ENCODE results near the gene CPSF4.

Gene CPSF4

DNA sequence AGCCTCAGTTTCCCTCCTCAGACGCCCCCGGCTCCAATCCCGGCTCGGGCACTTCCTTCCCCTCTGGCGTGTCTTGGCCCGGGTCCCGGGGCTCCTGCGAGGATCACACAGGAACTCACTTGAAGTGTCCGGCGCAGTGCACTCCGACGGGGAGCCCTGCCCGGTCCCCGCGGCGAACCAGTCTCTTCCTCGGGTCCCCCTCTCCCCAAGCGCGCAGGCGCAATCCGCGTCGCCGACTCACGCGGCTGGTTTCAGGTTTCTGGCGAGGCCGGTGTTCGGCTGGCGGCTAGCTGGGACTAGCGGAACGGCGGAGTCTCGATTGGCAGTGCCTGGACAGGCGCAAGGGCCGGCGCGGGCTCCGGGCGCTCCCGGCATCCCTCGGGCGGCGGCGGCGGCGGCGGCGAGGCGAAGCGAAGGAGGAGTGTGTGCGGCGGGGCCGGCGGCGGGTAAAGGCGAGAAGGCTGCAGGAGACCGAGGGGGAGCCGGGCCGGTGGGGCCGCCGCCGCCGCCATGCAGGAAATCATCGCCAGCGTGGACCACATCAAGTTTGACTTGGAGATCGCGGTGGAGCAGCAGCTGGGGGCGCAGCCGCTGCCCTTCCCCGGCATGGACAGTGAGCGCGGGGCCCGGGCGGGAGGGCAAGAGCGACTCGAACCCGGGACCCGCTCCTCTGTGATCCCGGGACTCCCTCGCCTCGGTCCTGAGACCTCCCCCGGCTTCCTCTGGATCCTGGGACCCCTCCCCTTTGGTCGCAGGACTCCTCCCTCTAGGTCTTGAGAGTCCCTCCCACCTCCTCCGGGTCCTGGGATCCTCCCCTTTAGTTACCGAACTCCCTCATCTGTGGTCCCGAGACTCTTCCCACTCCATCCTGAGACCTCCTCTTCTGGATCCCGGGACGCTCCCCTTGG is at the start of gene CPSF4, which contains the start of gene PTCD1:
CPSF4 (plus strand) TSS at position 371 of the 908 bp plus-strand sequence; CDS start at position 511, 140 bp downstream.
PTCD1 (minus strand) TSS at position 226 of the 908 bp plus-strand sequence. CDS start 3,556 bp downstream, outside the sequence.
- FAIRE-seq (no peak), DNase-seq (ENCODE audit: insufficient read length, low spot score) (peak; percentile 99)
- TF ChIP-seq CTCF (IDR thresholded peaks at IDR 0.05; ENCODE audit: insufficient read depth, missing control alignments), result no peak

DNA sequence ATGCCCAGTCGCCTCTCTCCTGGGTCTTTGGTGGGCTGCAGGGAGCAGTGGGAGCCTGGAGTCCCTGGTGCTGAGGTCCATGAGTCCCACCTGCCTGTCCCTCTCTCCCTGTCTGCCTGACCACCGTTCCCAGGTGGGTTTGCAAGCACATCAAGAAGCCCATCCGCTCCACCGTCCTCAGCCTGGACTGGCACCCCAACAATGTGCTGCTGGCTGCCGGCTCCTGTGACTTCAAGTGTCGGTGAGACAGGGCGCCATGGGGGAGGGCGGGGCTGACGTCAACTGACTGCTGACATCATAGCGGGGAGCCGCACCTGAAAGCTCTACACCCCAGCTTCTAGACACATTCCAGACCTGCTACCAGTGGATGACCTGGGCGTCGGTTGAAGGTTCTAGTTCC is 49.0 kb upstream of the CPSF4 start:
- no peak for FAIRE-seq
- no peak for DNase-seq (ENCODE audit: insufficient read length, low spot score)
- TF ChIP-seq CTCF (IDR thresholded peaks at IDR 0.05; ENCODE audit: insufficient read depth, missing control alignments), result no peak

DNA sequence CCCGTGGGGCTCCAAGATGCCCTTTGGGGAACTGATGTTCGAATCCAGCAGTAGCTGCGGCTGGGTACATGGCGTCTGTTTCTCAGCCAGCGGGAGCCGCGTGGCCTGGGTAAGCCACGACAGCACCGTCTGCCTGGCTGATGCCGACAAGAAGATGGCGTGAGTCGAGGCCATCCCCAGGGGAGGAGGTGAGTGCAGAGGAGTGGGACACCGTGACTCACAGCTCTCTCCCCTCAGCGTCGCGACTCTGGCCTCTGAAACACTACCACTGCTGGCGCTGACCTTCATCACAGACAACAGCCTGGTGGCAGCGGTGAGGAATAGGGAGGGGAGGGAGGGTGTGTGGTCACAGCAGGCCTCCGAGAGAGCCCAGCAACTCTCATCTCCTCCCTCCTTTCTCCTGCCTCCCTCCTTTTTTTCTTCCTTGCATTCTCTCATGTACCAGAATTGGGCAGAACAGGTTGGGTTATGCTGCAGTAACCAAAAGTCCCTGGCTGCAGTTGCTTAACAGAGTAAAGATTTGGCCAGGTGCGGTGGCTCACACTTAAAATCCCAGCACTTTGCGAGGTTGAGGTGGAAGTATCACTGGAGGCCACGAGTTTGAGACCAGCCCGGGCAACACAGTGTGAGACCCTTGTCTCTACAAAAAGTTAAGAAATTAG is 47.7 kb upstream of the CPSF4 start:
- no peak for FAIRE-seq
- TF ChIP-seq CTCF (IDR thresholded peaks at IDR 0.05; ENCODE audit: insufficient read depth, missing control alignments), result no peak
- DNase-seq (ENCODE audit: insufficient read length, low spot score), result no peak

DNA sequence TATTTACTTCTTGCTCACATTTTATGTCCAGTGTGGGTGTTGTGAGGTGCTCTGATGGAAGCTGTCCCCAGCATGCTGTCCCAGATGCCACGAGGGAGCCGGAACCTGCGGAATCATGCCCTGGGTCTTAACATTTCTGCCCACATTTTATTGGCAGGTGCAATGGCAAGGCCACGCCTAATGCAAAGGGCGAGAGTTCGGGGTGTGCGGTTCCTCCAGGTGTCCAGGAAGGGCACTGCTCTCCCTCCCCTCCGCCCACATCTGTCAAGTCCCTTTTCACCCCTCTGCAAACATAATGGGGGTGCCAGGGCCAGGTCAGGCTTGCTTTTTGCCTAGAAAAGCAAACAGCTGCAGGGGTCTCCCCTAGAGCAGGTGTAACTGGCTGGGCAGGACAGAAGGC is 46.7 kb upstream of the CPSF4 start:
- no peak for FAIRE-seq
- TF ChIP-seq CTCF (IDR thresholded peaks at IDR 0.05; ENCODE audit: insufficient read depth, missing control alignments), result no peak

DNA sequence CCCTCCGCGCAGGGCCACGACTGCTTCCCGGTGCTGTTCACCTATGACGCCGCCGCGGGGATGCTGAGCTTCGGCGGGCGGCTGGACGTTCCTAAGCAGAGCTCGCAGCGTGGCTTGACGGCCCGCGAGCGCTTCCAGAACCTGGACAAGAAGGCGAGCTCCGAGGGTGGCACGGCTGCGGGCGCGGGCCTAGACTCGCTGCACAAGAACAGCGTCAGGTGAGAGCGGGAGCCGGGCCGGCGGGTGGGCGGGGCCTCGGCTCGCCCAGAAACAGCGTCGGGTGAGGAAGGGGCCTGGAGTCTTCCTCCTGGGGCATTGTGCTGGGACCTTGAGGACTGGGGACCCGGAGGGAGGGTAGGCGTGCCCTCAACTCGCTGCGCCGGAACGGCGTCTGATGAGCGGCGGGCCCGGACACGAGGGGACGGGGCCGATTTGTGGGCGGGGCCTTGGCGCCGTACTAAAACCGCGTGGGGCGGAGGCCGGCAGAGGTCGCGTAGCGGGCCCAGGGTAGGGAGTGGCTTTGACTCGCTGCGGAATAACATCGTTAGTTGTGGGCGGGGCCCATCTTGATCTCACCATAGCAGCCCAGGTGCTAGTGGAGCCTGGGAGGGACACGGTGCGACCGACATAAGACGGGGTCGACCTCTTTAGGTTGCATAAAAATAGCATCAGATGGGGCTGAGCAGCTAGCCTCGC is 45.9 kb upstream of the CPSF4 start:
- DNase-seq (ENCODE audit: insufficient read length, low spot score) (peak; percentile 85), FAIRE-seq (no peak)

More for the DNA sequence above, 46.7 kb upstream of the CPSF4 start:
- no peak for DNase-seq (ENCODE audit: insufficient read length, low spot score)

More for the DNA sequence above, 45.9 kb upstream of the CPSF4 start:
- TF ChIP-seq CTCF (IDR thresholded peaks at IDR 0.05; ENCODE audit: insufficient read depth, missing control alignments), result no peak

Measured in D721Med (cell line).